ENCODE measurements around the gene BBOX1. TPM values are rescaled to one million over a fixed set of nuclear protein-coding genes. Genes with fewer than 3 reads are reported as not detected.

The BBOX1 gene
- total RNA-seq, 1 experiment from 2014 or later, result 0.33 TPM

DNA sequence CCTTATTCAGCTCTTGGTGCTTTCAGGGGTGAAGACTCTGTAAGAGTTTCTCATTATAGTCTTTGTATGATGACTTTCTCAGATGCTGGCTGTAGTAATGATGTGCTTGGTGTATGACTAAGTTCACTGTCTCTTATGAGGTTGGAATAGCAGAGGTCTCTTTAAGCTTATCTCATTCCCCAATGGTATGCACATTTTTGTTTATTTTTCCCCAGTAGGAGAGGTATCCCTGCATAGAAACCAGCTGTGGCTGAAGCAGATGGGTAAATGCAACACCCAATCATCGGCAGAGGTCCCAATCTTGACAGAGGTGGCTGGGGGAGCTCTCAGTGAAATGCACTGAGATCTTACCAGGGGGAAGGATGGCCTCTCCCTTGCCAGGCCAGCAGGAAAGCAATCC is 34.6 kb downstream of the BBOX1 start:
- intact Hi-C loops (cut with micrococcal nuclease), result no loop called here
- CTCF ChIA-PET, result interaction anchor here (0.5 to 0.9 kb wide), 2 partner anchors 9 to 34 kb away, joined by 4 to 5 read pairs; partner anchors contain the start of gene BBOX1
- Mint-ChIP-seq H3K4me3 (ENCODE audit: unreplicated experiment) (no peak overlapping the region), H3K4me1 (ENCODE audit: insufficient read depth, unreplicated experiment) (no peaks in the 10 kb centered on the region), H3K27ac (ENCODE audit: low read depth, unreplicated experiment) (no peak overlapping the region), H3K36me3 (ENCODE audit: insufficient read depth, unreplicated experiment) (no peaks in the 10 kb centered on the region), H3K9me3 (ENCODE audit: unreplicated experiment) (no peaks in the 10 kb centered on the region), H3K27me3 (ENCODE audit: insufficient read depth, unreplicated experiment) (no peaks in the 10 kb centered on the region)
- DNase-seq (ENCODE audit: unreplicated experiment), result no peak
- POLR2A ChIA-PET, result interaction anchor here (0.6 to 1.1 kb wide), 2 partner anchors 12 to 479 kb away, joined by 3 read pairs; no protein-coding TSS in a partner anchor
- no TSS peak for BruUV-seq (replicated peaks)
- TF ChIP-seq, protein P1, sequence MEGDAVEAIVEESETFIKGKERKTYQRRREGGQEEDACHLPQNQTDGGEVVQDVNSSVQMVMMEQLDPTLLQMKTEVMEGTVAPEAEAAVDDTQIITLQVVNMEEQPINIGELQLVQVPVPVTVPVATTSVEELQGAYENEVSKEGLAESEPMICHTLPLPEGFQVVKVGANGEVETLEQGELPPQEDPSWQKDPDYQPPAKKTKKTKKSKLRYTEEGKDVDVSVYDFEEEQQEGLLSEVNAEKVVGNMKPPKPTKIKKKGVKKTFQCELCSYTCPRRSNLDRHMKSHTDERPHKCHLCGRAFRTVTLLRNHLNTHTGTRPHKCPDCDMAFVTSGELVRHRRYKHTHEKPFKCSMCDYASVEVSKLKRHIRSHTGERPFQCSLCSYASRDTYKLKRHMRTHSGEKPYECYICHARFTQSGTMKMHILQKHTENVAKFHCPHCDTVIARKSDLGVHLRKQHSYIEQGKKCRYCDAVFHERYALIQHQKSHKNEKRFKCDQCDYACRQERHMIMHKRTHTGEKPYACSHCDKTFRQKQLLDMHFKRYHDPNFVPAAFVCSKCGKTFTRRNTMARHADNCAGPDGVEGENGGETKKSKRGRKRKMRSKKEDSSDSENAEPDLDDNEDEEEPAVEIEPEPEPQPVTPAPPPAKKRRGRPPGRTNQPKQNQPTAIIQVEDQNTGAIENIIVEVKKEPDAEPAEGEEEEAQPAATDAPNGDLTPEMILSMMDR (IDR thresholded peaks at IDR 0.05; ENCODE audit: unreplicated experiment), result no peak

DNA sequence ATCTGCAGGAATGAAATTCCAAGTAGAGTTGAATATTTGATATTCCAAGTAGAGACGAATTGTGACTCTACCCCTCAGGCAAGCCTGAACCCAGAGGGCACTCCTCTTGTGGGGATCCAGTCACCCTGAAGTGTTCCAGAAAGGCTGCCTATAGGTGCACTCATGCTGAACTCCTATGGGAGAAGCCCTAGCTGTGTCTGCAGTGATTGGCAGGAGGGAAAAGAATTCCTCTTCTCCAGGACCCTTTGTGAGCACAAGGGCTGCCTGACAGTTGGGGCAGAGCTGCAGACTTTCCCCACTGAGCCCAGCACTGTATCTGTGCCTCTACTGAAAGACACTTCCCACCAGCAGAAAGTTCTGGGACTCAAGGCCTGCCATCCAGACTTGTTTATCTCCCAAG is 35.0 kb downstream of the BBOX1 start:
- POLR2A ChIA-PET, result interaction anchor here (1.1 kb wide), 2 partner anchors 12 kb away, joined by 3 to 4 read pairs; no protein-coding TSS in a partner anchor
- no peaks in the 10 kb centered on the region for H3K4me1 Mint-ChIP-seq (ENCODE audit: insufficient read depth, unreplicated experiment)
- no peaks in the 10 kb centered on the region for H3K36me3 Mint-ChIP-seq (ENCODE audit: insufficient read depth, unreplicated experiment)
- H3K4me3 Mint-ChIP-seq (ENCODE audit: unreplicated experiment), result no peak overlapping the region
- CTCF ChIA-PET, result interaction anchor here (0.5 to 1.3 kb wide), 3 partner anchors 9 to 35 kb away, joined by 3 to 5 read pairs (median 4); partner anchors contain the start of gene BBOX1
- no TSS peak for BruUV-seq (replicated peaks)
- no peaks in the 10 kb centered on the region for H3K27me3 Mint-ChIP-seq (ENCODE audit: insufficient read depth, unreplicated experiment)
- DNase-seq (ENCODE audit: unreplicated experiment), result no peak
- TF ChIP-seq, protein P1 (IDR thresholded peaks at IDR 0.05; ENCODE audit: unreplicated experiment), result no peak
- intact Hi-C loops (cut with micrococcal nuclease), result no loop called here
- no peaks in the 10 kb centered on the region for H3K9me3 Mint-ChIP-seq (ENCODE audit: unreplicated experiment)
- H3K27ac Mint-ChIP-seq (ENCODE audit: low read depth, unreplicated experiment), result no peak overlapping the region

DNA sequence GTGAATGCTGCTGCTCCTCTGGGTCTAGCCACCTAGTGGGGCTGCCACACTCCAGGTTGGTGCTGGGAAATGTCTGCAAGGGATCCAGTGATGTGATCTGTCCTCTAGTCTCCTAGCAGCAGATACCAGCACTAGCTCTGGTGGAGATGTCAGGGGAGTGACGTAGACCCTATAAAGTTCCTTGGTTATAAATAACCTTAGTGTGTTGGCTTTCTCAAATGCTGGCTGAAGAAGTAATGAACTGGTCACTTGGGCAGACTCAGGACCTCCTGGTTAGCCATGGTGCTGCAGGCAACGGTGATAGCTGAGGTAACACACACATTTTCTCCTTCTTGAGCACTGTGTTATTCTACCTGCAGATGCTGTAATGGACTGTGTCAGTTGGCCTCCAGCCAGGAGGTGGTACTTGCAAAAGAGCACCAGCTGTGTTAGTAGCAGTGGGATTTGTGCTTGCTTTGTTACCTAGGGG is 35.5 kb downstream of the BBOX1 start:
- CTCF ChIA-PET, result interaction anchor here (0.8 to 1.3 kb wide), 3 partner anchors 8 to 21 kb away, joined by 3 to 4 read pairs (median 3); no protein-coding TSS in a partner anchor
- DNase-seq (ENCODE audit: unreplicated experiment), result peak; percentile 22
- POLR2A ChIA-PET, result interaction anchor here (1.1 kb wide), 1 partner anchor 12 kb away, joined by 4 read pairs; no protein-coding TSS in a partner anchor
- Mint-ChIP-seq H3K9me3 (ENCODE audit: unreplicated experiment) (no peaks in the 10 kb centered on the region), H3K27me3 (ENCODE audit: insufficient read depth, unreplicated experiment) (no peaks in the 10 kb centered on the region), H3K4me1 (ENCODE audit: insufficient read depth, unreplicated experiment) (no peaks in the 10 kb centered on the region), H3K36me3 (ENCODE audit: insufficient read depth, unreplicated experiment) (no peaks in the 10 kb centered on the region), H3K27ac (ENCODE audit: low read depth, unreplicated experiment) (no peak overlapping the region), H3K4me3 (ENCODE audit: unreplicated experiment) (no peak overlapping the region)
- intact Hi-C loops (cut with micrococcal nuclease), result no loop called here
- TF ChIP-seq, protein P1 (IDR thresholded peaks at IDR 0.05; ENCODE audit: unreplicated experiment), result no peak
- no TSS peak for BruUV-seq (replicated peaks)

DNA sequence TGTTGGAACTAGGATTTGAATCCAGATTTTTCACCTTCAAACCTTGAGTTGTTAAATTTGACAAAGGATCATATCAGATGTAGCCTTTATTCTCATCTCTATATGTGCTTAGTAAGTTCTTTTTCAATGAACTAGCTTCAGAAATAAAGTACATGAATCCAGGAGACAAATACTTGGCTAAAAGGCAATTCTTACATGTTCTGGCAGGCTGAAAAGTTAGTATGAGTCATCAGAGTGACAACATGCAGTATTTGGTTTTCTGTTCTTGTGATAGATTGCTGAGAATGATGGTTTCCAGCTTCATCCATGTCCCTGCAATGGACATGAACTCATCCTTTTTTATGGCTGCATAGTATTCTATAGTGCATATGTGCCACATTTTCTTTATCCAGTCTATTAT is 40.4 kb downstream of the BBOX1 start:
- TF ChIP-seq, protein P1 (IDR thresholded peaks at IDR 0.05; ENCODE audit: unreplicated experiment), result no peak
- ChIA-PET POLR2A (interaction anchor here (0.9 to 1.2 kb wide), 3 partner anchors 8 to 40 kb away, joined by 3 to 8 read pairs (median 5); partner anchors contain the start of gene BBOX1), CTCF (no interaction called here)
- no peaks in the 10 kb centered on the region for H3K27me3 Mint-ChIP-seq (ENCODE audit: insufficient read depth, unreplicated experiment)
- H3K27ac Mint-ChIP-seq (ENCODE audit: low read depth, unreplicated experiment), result no peak overlapping the region
- intact Hi-C loops (cut with micrococcal nuclease), result no loop called here
- H3K4me1 Mint-ChIP-seq (ENCODE audit: insufficient read depth, unreplicated experiment), result peaks cover 15% of the 10 kb centered on the region
- no peaks in the 10 kb centered on the region for H3K9me3 Mint-ChIP-seq (ENCODE audit: unreplicated experiment)
- no peak overlapping the region for H3K4me3 Mint-ChIP-seq (ENCODE audit: unreplicated experiment)
- BruUV-seq (replicated peaks), result no TSS peak
- DNase-seq (ENCODE audit: unreplicated experiment), result peak; percentile 64
- H3K36me3 Mint-ChIP-seq (ENCODE audit: insufficient read depth, unreplicated experiment), result no peaks in the 10 kb centered on the region
